Measurements from ENCODE around the gene RILPL2.
"Not testable (repeated sequence)": the region's sequence is repeated elsewhere in the genome, so short reads cannot be mapped to it uniquely, and the experiment has no call there.

The RILPL2 gene, protein sequence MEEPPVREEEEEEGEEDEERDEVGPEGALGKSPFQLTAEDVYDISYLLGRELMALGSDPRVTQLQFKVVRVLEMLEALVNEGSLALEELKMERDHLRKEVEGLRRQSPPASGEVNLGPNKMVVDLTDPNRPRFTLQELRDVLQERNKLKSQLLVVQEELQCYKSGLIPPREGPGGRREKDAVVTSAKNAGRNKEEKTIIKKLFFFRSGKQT

DNA sequence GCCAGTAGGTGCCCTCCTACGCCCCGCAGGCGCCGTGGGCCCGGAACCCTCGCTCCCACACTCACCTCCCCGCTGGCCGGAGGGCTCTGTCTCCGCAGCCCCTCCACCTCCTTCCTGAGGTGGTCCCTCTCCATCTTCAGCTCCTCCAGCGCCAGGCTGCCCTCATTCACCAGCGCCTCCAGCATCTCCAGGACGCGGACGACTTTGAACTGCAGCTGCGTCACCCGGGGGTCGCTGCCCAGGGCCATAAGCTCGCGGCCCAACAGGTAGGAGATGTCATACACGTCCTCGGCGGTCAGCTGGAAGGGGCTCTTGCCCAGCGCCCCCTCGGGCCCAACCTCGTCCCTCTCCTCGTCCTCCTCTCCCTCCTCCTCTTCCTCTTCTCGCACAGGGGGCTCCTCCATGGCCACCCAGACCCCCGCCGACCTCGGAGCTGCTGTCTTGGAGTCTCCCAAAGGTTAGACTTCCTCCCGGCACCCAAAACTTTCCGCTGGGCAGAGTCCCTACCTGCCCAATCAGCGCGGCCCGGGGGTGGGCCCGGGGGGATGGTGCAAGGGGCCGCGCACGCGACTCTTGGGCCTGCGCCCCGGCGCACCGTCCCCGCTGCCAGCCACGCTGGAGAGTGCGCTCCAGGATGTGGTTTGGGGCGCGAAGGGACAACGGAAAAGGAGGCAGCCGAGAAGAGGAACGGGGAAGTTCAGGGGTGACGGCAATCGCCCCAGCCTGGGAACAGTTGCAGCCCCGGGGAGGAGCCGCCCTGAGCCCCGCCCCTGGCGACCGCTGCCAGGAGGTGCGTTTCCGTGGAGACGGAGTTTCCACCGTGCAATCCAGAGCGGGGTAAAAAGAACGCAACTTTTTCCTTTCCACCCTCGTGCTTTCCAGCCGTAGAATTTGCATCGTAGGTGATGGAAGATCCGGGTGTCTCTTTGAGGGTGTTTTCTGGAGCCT is at the start of gene RILPL2:
Gene RILPL2 (minus strand): TSS at position 668 of the 948 bp plus-strand sequence. CDS start 264 bp downstream, at position 404.
- TF ChIP-seq, protein P1, sequence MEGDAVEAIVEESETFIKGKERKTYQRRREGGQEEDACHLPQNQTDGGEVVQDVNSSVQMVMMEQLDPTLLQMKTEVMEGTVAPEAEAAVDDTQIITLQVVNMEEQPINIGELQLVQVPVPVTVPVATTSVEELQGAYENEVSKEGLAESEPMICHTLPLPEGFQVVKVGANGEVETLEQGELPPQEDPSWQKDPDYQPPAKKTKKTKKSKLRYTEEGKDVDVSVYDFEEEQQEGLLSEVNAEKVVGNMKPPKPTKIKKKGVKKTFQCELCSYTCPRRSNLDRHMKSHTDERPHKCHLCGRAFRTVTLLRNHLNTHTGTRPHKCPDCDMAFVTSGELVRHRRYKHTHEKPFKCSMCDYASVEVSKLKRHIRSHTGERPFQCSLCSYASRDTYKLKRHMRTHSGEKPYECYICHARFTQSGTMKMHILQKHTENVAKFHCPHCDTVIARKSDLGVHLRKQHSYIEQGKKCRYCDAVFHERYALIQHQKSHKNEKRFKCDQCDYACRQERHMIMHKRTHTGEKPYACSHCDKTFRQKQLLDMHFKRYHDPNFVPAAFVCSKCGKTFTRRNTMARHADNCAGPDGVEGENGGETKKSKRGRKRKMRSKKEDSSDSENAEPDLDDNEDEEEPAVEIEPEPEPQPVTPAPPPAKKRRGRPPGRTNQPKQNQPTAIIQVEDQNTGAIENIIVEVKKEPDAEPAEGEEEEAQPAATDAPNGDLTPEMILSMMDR (IDR thresholded peaks at IDR 0.05; ENCODE audit: low read depth, low read length, missing control alignments): no peak
- peak within 1 kb of the TSS; percentile 87 for H3K4me3 ChIP-seq (replicated peaks; ENCODE audit: low read depth, low read length)
- peak; percentile 46 for DNase-seq (ENCODE audit: extremely low read depth, low read depth)

DNA sequence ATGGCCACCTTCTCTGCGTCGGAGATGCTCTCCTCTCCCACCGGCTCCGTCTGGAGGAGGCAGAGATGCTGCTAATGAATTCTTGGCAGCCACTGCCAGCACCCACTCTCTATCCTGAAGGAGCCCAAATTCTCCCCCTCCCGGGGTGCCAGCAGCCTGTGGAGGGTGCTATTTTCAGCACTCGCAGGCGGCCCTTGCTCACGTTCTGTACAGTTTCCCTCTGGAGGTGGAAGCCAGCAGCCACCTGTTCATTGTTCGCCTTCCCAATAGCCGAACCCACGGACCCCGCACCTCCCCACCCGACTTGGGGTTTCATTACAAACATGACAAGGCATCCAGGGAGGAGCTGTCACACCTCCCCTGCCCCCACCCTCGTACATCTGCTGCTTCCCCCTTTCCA is 49.3 kb upstream of the RILPL2 start:
- DNase-seq (ENCODE audit: extremely low read depth, low read depth): no peak
- TF ChIP-seq, protein P1 (IDR thresholded peaks at IDR 0.05; ENCODE audit: low read depth, low read length, missing control alignments): no peak
- H3K4me3 ChIP-seq (replicated peaks; ENCODE audit: low read depth, low read length): no peak overlapping the region

DNA sequence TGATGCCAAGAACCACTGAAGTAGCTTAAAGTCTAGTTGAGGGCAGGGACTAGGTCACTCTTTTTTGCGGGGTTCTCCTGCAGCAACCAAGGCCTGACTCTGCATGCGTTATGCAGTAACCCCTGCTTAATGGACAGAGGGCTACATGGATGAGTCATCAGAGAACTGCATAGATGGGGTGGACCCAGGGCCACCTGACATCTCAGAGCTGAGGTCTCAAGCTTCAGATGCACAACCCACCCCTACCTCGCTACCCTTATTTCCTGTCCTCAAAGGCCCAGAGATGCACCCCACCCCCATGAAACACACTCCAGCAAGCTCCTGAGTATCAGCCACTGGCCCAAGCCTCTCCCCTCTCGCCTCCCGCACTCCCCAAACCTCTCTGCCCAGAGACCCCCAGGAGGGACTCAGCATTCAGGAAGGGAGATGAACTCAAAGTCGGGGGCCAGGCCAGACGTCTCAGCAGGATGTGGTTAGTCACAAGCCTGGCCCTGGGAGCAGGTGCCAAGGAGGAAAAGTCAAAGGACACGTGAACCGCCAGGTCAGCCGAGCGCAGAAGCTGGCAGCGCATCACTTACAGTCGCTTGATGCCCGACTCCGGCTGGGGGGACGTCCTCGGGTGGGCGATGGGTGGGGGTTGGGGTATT is 47.2 kb upstream of the RILPL2 start:
- DNase-seq (ENCODE audit: extremely low read depth, low read depth): no peak
- H3K4me3 ChIP-seq (replicated peaks; ENCODE audit: low read depth, low read length): no peak overlapping the region
- TF ChIP-seq, protein P1 (IDR thresholded peaks at IDR 0.05; ENCODE audit: low read depth, low read length, missing control alignments): no peak

DNA sequence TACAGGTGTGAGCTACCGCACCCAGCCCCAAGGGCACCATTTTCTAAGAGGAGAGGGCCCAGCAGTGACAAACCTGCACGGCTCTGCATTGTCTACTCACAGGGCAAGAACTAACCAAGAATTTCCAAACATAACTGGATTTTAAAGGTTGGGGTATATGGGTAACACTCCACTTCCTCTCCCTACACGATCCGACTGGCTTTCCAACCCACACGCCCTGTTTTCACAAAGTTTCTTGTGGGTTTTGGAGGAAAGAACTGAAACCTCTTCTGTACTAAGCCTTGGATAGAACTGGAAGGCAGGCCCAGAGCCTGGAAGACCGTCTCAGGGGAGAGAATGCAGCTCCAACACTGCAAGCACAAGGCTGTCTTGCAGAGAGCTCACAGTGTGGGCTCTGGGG is 46.4 kb upstream of the RILPL2 start:
- no peak for DNase-seq (ENCODE audit: extremely low read depth, low read depth)
- H3K4me3 ChIP-seq (replicated peaks; ENCODE audit: low read depth, low read length): no peak overlapping the region
- TF ChIP-seq, protein P1 (IDR thresholded peaks at IDR 0.05; ENCODE audit: low read depth, low read length, missing control alignments): no peak

DNA sequence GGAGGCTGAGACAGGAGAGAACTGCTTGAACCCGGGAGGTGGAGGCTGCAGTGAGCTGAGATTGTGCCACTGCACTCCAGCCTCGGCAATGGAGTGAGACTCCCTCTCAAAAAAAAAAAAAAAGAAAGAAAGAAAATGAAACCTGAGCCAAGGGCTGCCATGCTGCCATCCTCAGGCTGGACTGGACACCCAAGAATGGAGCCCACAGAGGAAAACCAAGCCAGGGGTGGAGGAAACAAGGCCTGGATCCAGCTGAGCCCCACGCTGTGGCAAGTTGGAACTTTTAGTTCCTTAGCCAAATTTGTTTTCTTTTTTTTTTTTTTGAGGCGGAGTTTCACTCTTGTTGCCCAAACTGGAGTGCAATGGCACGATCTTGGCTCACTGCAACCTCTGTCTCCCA is 44.8 kb upstream of the RILPL2 start:
- not testable (repeated sequence) for H3K4me3 ChIP-seq (replicated peaks; ENCODE audit: low read depth, low read length); DNase-seq (ENCODE audit: extremely low read depth, low read depth)

DNA sequence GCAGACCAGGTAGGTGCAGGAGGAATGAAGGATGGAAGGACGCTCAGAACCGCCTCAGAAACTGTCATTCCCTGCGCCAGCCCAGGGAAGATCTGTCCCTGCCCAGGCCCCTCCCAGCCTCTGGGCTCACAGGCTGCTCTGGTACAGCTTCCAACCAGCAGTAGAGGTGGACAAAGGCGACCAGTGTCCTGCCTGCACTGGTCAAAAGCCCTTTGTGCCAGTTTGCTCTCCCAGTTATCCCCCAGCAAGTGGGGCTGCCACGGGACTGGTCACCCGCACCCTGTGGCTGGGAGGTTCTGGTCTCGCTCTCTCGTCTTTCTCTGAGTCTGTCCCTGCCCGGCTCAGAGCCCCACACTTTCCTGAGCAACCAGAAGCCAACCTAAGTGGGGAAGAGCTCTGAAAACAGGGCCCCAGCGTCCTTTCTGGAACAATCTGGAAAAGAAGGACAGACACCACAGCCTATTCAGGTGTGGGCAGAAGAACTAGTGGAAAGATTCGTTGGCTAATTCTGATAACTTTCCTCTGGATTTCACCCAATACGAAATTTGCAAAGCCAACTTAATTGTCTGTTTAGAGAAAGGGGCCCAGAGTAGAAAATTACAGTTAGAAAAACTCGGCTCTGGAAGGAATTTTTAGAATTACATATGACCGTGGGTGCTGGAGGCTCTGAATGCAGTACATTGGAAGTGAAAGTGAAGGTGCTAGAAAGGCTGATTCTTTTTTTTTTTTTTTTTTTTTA is 43.1 kb upstream of the RILPL2 start:
- H3K4me3 ChIP-seq (replicated peaks; ENCODE audit: low read depth, low read length): no peak overlapping the region
- DNase-seq (ENCODE audit: extremely low read depth, low read depth): no peak
- TF ChIP-seq, protein P1 (IDR thresholded peaks at IDR 0.05; ENCODE audit: low read depth, low read length, missing control alignments): no peak
